Natural killer cell (primary cell): Measurements from ENCODE around the gene RGS19. TPM values are rescaled to one million over a fixed set of nuclear protein-coding genes. Genes with fewer than 3 reads are reported as not detected.
"Not testable (repeated sequence)": the region's sequence is repeated elsewhere in the genome, so short reads cannot be mapped to it uniquely, and the experiment has no call there.

Source experiments
- ATAC-seq, 3 donors: fragments of 150-1000 bp in 2 of 3; fragments of 200-7000 bp in 1 of 3; cut with Tn5 transposase; 1 replicate in 1 of 3; 2 replicates in 2 of 3; pipeline ENCODE4 v1.10.0; 2021; ENCODE audit warnings: mild to moderate bottlenecking in 2 of 3, moderate library complexity in 2 of 3
- DNase-seq, 2 donors: peaks; one replicate each; pipeline versions ENCODE4 v3.0.0 to v3.0.0-alpha.2; 2013 to 2021; ENCODE audit warnings: mixed read lengths in 1 of 2
- H3K27ac ChIP-seq: one replicate; pipeline ENCODE4 v1.5.1; 2013; ENCODE audit warnings: mild to moderate bottlenecking, low read length
- H3K27me3 ChIP-seq: one replicate; pipeline ENCODE4 v1.6.1; 2013; ENCODE audit warnings: low read length; ENCODE audit not compliant: control insufficient read depth, insufficient read depth
- H3K36me3 ChIP-seq: one replicate; pipeline ENCODE4 v1.6.1; 2013; ENCODE audit warnings: low read length; ENCODE audit not compliant: control insufficient read depth, insufficient read depth
- H3K4me1 ChIP-seq: one replicate; pipeline ENCODE4 v1.6.1; 2013; ENCODE audit warnings: low read length; ENCODE audit not compliant: control insufficient read depth, insufficient read depth
- H3K4me3 ChIP-seq: one replicate; pipeline ENCODE4 v1.5.1; 2013; ENCODE audit warnings: low read length
- H3K9me3 ChIP-seq: one replicate; pipeline ENCODE4 v1.6.1; 2013; ENCODE audit warnings: low read length; ENCODE audit not compliant: control insufficient read depth, insufficient read depth
- H3K27ac Mint-ChIP-seq, 2 donors: one replicate each; pipeline ENCODE4 v1.8.0; 2022; ENCODE audit warnings: mild to moderate bottlenecking in 2 of 2, mixed read lengths in 2 of 2, moderate library complexity in 1 of 2
- H3K27me3 Mint-ChIP-seq, 2 donors: one replicate each; pipeline ENCODE4 v1.8.0; 2022; ENCODE audit warnings: low read depth in 2 of 2, mixed read lengths in 2 of 2
- H3K36me3 Mint-ChIP-seq: one replicate; pipeline ENCODE4 v1.8.0; 2022; ENCODE audit warnings: mixed read lengths
- H3K4me1 Mint-ChIP-seq, 2 donors: one replicate each; pipeline ENCODE4 v1.8.0; 2022; ENCODE audit warnings: mixed read lengths in 2 of 2
- H3K4me3 Mint-ChIP-seq: one replicate; pipeline ENCODE4 v1.8.0; 2022; ENCODE audit warnings: mild to moderate bottlenecking, moderate library complexity, mixed read lengths
- H3K9me3 Mint-ChIP-seq, 2 donors: one replicate each; pipeline ENCODE4 v1.8.0; 2022; ENCODE audit warnings: mixed read lengths in 2 of 2
- CTCF ChIP-seq: fragments of 200-600 bp; IDR thresholded peaks from one replicate; pipeline ENCODE4 v1.8.0; 2022; ENCODE audit warnings: antibody characterized with exemption
- WGBS: methylation state at CpG from one replicate; pipeline ENCODE4 v1.1.7; 2013; ENCODE audit warnings: missing lambda C conversion rate; ENCODE audit not compliant: insufficient coverage; 5-methylcytosine and 5-hydroxymethylcytosine counted together
- intact Hi-C: fragments of 100-400 bp; cut with micrococcal nuclease; formaldehyde crosslinking; loops from one replicate; pipeline ENCODE4 v1.14.2; 2022
- total RNA-seq, 4 donors: library from RNA; stranded (reverse); fragments of 120-200 nt in 1 of 4; gene quantifications; one replicate each; pipeline versions ENCODE4 v1.2.3 to v1.2.4, GENCODE V29; 2013 to 2022

The RGS19 gene
- total RNA-seq, 3 donors from 2014 or later (not counting 1 experiment from before 2014, with no cell fraction given): 61.9 to 76.4 (median 68.2) TPM

GRCh38 chr20:64087226-64087825 is 8.0 kb upstream of the RGS19 start:
- H3K9me3 ChIP-seq, intact Hi-C loops, H3K9me3 Mint-ChIP-seq, H3K4me3 Mint-ChIP-seq, ATAC-seq, H3K27ac ChIP-seq, H3K4me3 ChIP-seq, H3K36me3 ChIP-seq, H3K36me3 Mint-ChIP-seq, H3K27ac Mint-ChIP-seq, DNase-seq: not testable (repeated sequence)
- Histone ChIP-seq H3K4me1 (peaks cover 18% of the 10 kb centered on the region), H3K27me3 (peaks cover 12% of the 10 kb centered on the region)
- no CpG with 5 or more reads among the region's 36 CpGs for WGBS
- peaks cover 10 to 16% of the 10 kb centered on the region in 2 donors for H3K4me1 Mint-ChIP-seq
- H3K27me3 Mint-ChIP-seq: peaks cover 18 to 19% of the 10 kb centered on the region in 2 donors

- peaks cover 4% of the 10 kb centered on the region for H3K9me3 ChIP-seq
- ATAC-seq (no peak), DNase-seq (no peak)
- intact Hi-C loops: no loop called here
- H3K36me3 ChIP-seq: no peaks in the 10 kb centered on the region
- peaks cover 22% of the 10 kb centered on the region for H3K4me1 ChIP-seq
- peaks cover 18 to 19% of the 10 kb centered on the region in 2 donors for H3K27me3 Mint-ChIP-seq
- peaks cover 12% of the 10 kb centered on the region for H3K27me3 ChIP-seq
- H3K27ac ChIP-seq: no peak overlapping the region
- TF ChIP-seq CTCF: no peak
- 98% methylated on average over 3 of the region's 11 CpGs for WGBS
- no peak overlapping the region for H3K4me3 Mint-ChIP-seq
- no peak overlapping the region for H3K27ac Mint-ChIP-seq
- H3K4me3 ChIP-seq: no peak overlapping the region
- peaks cover 12 to 21% of the 10 kb centered on the region in 2 donors for H3K4me1 Mint-ChIP-seq
- no peaks in the 10 kb centered on the region for H3K9me3 Mint-ChIP-seq
- no peaks in the 10 kb centered on the region for H3K36me3 Mint-ChIP-seq
These were observed 7.5 kb upstream of the RGS19 start for GRCh38 chr20:64086801-64087200.

GRCh38 chr20:64084685-64085152 is 5.4 kb upstream of the RGS19 start:
- H3K4me3 ChIP-seq: no peak overlapping the region
- no peaks in the 10 kb centered on the region for H3K36me3 ChIP-seq
- no peak for TF ChIP-seq CTCF
- DNase-seq (no peak), ATAC-seq (no peak)
- peak overlapping the region in 1 of 2 donors; percentile 38 for H3K27ac Mint-ChIP-seq
- H3K27ac ChIP-seq: no peak overlapping the region
- H3K36me3 Mint-ChIP-seq: no peaks in the 10 kb centered on the region
- peak overlapping the region; percentile 92 for H3K4me3 Mint-ChIP-seq
- peaks cover 18 to 19% of the 10 kb centered on the region in 2 donors for H3K27me3 Mint-ChIP-seq
- H3K4me1 ChIP-seq: peaks cover 35% of the 10 kb centered on the region
- peaks cover 15 to 30% of the 10 kb centered on the region in 2 donors for H3K4me1 Mint-ChIP-seq
- H3K9me3 Mint-ChIP-seq: no peaks in the 10 kb centered on the region
- intact Hi-C loops: no loop called here
- peaks cover 4% of the 10 kb centered on the region for H3K9me3 ChIP-seq
- 22% methylated on average over 23 of the region's 23 CpGs for WGBS
- H3K27me3 ChIP-seq: peaks cover 12% of the 10 kb centered on the region

GRCh38 chr20:64083804-64084684 is 4.7 kb upstream of the RGS19 start, which contains the start of gene LKAAEAR1:
Gene LKAAEAR1 (minus strand): TSS chr20:64084398. CDS start chr20:64084219, 179 bp downstream.
- TF ChIP-seq CTCF: peak; percentile 4
- peaks cover 35% of the 10 kb centered on the region for H3K4me1 ChIP-seq
- WGBS: 2% methylated on average over 86 of the region's 86 CpGs
- no peaks in the 10 kb centered on the region for H3K36me3 Mint-ChIP-seq
- no peaks in the 10 kb centered on the region for H3K9me3 Mint-ChIP-seq
- no peaks in the 10 kb centered on the region for H3K36me3 ChIP-seq
- peaks cover 15 to 31% of the 10 kb centered on the region in 2 donors for H3K4me1 Mint-ChIP-seq
- H3K9me3 ChIP-seq: peaks cover 4% of the 10 kb centered on the region
- H3K4me3 ChIP-seq: no peak within 1 kb of the TSS
- H3K27me3 ChIP-seq: peaks cover 12% of the 10 kb centered on the region
- H3K27ac Mint-ChIP-seq: peak within 1 kb of the TSS in 1 of 2 donors; percentile 38
- H3K27me3 Mint-ChIP-seq: peaks cover 18 to 19% of the 10 kb centered on the region in 2 donors
- no peak for ATAC-seq
- peak within 1 kb of the TSS; percentile 92 for H3K4me3 Mint-ChIP-seq
- peak in 1 of 2 donors; percentile 40 for DNase-seq
- H3K27ac ChIP-seq: no peak within 1 kb of the TSS
- intact Hi-C loops: loop anchor here (2.0 kb wide), 1 partner anchor 37 kb away; no protein-coding TSS in a partner anchor
